Calu3 (cell line): Measurements from ENCODE around the gene GIT1. TPM values are rescaled to one million over a fixed set of nuclear protein-coding genes. Genes with fewer than 3 reads are reported as not detected.

Source experiments
- BruUV-seq: library from RNA; stranded (reverse); fragments of 400-500 nt; replicated peaks from 2 replicates; lab custom pipeline; 2021; lab: Mats Ljungman, UMichigan
- CTCF ChIA-PET: fragments of 300-600 bp; sonication (Branson Sonifier 250); formaldehyde crosslinking; loops from one replicate; lab custom pipeline; 2022; ENCODE audit warnings: antibody characterized with exemption; lab: Charles Lee
- DNase-seq: peaks from one replicate; pipeline ENCODE4 v3.0.0; 2022
- H3K27ac Mint-ChIP-seq: one replicate; pipeline ENCODE4 v1.8.0; 2022; ENCODE audit warnings: mixed read lengths; ENCODE audit not compliant: unreplicated experiment
- H3K27me3 Mint-ChIP-seq: one replicate; pipeline ENCODE4 v1.8.0; 2022; ENCODE audit warnings: mixed read lengths; ENCODE audit not compliant: unreplicated experiment
- H3K36me3 Mint-ChIP-seq: one replicate; pipeline ENCODE4 v1.8.0; 2022; ENCODE audit warnings: mild to moderate bottlenecking, moderate library complexity, mixed read lengths; ENCODE audit not compliant: insufficient read depth, unreplicated experiment
- H3K4me1 Mint-ChIP-seq: one replicate; pipeline ENCODE4 v1.8.0; 2022; ENCODE audit warnings: mild to moderate bottlenecking, low read depth, mixed read lengths; ENCODE audit not compliant: unreplicated experiment
- H3K4me3 Mint-ChIP-seq: one replicate; pipeline ENCODE4 v1.8.0; 2022; ENCODE audit warnings: mild to moderate bottlenecking, low read depth, moderate library complexity, mixed read lengths; ENCODE audit not compliant: unreplicated experiment
- H3K9me3 Mint-ChIP-seq: one replicate; pipeline ENCODE4 v1.8.0; 2022; ENCODE audit warnings: low read depth, mixed read lengths; ENCODE audit not compliant: unreplicated experiment
- intact Hi-C: fragments of 100-400 bp; cut with micrococcal nuclease; formaldehyde crosslinking; loops from one replicate; pipeline ENCODE4 v1.10.0; 2022; ENCODE audit not compliant: unreplicated experiment
- total RNA-seq: library from RNA; stranded (reverse); gene quantifications from 2 replicates; pipeline ENCODE4 v1.2.3, GENCODE V29; 2022
- TF ChIP-seq, protein P1 (sequence below): fragments of 200-600 bp; IDR thresholded peaks from one replicate; pipeline ENCODE4 v1.8.0; 2022; ENCODE audit warnings: antibody characterized with exemption; ENCODE audit not compliant: unreplicated experiment

Gene GIT1
- total RNA-seq, 1 experiment from 2014 or later, result 47.7 TPM

- no peaks in the 10 kb centered on the region for H3K9me3 Mint-ChIP-seq
- TF ChIP-seq, protein P1, sequence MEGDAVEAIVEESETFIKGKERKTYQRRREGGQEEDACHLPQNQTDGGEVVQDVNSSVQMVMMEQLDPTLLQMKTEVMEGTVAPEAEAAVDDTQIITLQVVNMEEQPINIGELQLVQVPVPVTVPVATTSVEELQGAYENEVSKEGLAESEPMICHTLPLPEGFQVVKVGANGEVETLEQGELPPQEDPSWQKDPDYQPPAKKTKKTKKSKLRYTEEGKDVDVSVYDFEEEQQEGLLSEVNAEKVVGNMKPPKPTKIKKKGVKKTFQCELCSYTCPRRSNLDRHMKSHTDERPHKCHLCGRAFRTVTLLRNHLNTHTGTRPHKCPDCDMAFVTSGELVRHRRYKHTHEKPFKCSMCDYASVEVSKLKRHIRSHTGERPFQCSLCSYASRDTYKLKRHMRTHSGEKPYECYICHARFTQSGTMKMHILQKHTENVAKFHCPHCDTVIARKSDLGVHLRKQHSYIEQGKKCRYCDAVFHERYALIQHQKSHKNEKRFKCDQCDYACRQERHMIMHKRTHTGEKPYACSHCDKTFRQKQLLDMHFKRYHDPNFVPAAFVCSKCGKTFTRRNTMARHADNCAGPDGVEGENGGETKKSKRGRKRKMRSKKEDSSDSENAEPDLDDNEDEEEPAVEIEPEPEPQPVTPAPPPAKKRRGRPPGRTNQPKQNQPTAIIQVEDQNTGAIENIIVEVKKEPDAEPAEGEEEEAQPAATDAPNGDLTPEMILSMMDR, result no peak
- BruUV-seq, result TSS peak; percentile 46
- intact Hi-C loops, result no loop called here
- no peak overlapping the region for H3K4me3 Mint-ChIP-seq
- no peak for DNase-seq
- H3K27me3 Mint-ChIP-seq, result no peaks in the 10 kb centered on the region
- CTCF ChIA-PET, result interaction anchor here (0.6 kb wide), 2 partner anchors 43 to 1277 kb away, joined by 3 read pairs; no protein-coding TSS in a partner anchor
- no peaks in the 10 kb centered on the region for H3K4me1 Mint-ChIP-seq
- H3K36me3 Mint-ChIP-seq, result peaks cover 30% of the 10 kb centered on the region
- H3K27ac Mint-ChIP-seq, result no peak overlapping the region
Observed at GRCh38 chr17:29573871-29574731, 15.3 kb downstream of the GIT1 start.

- no peak for DNase-seq
- H3K27me3 Mint-ChIP-seq, result no peaks in the 10 kb centered on the region
- CTCF ChIA-PET, result interaction anchor here (0.6 kb wide), 2 partner anchors 44 to 1278 kb away, joined by 3 read pairs; no protein-coding TSS in a partner anchor
- BruUV-seq, result no TSS peak
- TF ChIP-seq, protein P1, result no peak
- peaks cover 36% of the 10 kb centered on the region for H3K36me3 Mint-ChIP-seq
- intact Hi-C loops, result no loop called here
- H3K9me3 Mint-ChIP-seq, result no peaks in the 10 kb centered on the region
- no peak overlapping the region for H3K27ac Mint-ChIP-seq
- peak overlapping the region; percentile 18 for H3K4me3 Mint-ChIP-seq
- no peaks in the 10 kb centered on the region for H3K4me1 Mint-ChIP-seq
Observed at GRCh38 chr17:29573558-29573869, 15.9 kb downstream of the GIT1 start.

GRCh38 chr17:29572691-29573557 lies 16.5 kb downstream of the GIT1 start:
- peaks cover 42% of the 10 kb centered on the region for H3K36me3 Mint-ChIP-seq
- DNase-seq, result no peak
- no TSS peak for BruUV-seq
- H3K9me3 Mint-ChIP-seq, result no peaks in the 10 kb centered on the region
- CTCF ChIA-PET, result interaction anchor here (0.6 kb wide), 1 partner anchor 1278 kb away, joined by 3 read pairs; no protein-coding TSS in a partner anchor
- H3K27ac Mint-ChIP-seq, result no peak overlapping the region
- peak overlapping the region; percentile 18 for H3K4me3 Mint-ChIP-seq
- no peaks in the 10 kb centered on the region for H3K4me1 Mint-ChIP-seq
- H3K27me3 Mint-ChIP-seq, result no peaks in the 10 kb centered on the region
- TF ChIP-seq, protein P1, result no peak
- intact Hi-C loops, result no loop called here

- CTCF ChIA-PET, result no interaction called here
- no peak overlapping the region for H3K27ac Mint-ChIP-seq
- no peaks in the 10 kb centered on the region for H3K9me3 Mint-ChIP-seq
- H3K4me1 Mint-ChIP-seq, result no peaks in the 10 kb centered on the region
- no peak for DNase-seq
- H3K27me3 Mint-ChIP-seq, result no peaks in the 10 kb centered on the region
- H3K36me3 Mint-ChIP-seq, result peaks cover 51% of the 10 kb centered on the region
- no TSS peak for BruUV-seq
- TF ChIP-seq, protein P1, result no peak
- no peak overlapping the region for H3K4me3 Mint-ChIP-seq
- intact Hi-C loops, result no loop called here
Observed at GRCh38 chr17:29571883-29572681, 17.4 kb downstream of the GIT1 start.
